PC-3 (cell line): Measurements from ENCODE around the gene TMC7. TPM values are rescaled to one million over a fixed set of nuclear protein-coding genes. Genes with fewer than 3 reads are reported as not detected.

Experiments
- ATAC-seq: fragments of 200-7000 bp; cut with Tn5 transposase; 2 replicates; pipeline ENCODE4 v1.9.1; 2020; ENCODE audit warnings: mild to moderate bottlenecking, moderate library complexity
- BruUV-seq: library from RNA; stranded (reverse); fragments of 400-500 nt; replicated peaks from 2 replicates; lab custom pipeline; 2021; lab: Mats Ljungman, UMichigan
- CTCF ChIA-PET: fragments of 300-600 bp; sonication (Branson Sonifier 250); formaldehyde crosslinking; loops from one replicate; lab custom pipeline; 2022; ENCODE audit warnings: antibody characterized with exemption; lab: Charles Lee
- POLR2A ChIA-PET: fragments of 300-600 bp; sonication (Branson Sonifier 250); formaldehyde crosslinking; loops from one replicate; lab custom pipeline; 2022; ENCODE audit warnings: antibody characterized with exemption; ENCODE audit not compliant: unreplicated experiment; lab: Charles Lee
- DNase-seq: peaks from one replicate; pipeline ENCODE4 v3.0.0-alpha.2; 2015
- H2AFZ ChIP-seq: fragments of 300-600 bp; sonication (generic); 2 replicates; pipeline ENCODE4 v1.6.0; 2016; ENCODE audit warnings: antibody characterized with exemption, low read length
- H3F3A ChIP-seq: fragments of 300-600 bp; sonication (generic); one replicate; pipeline ENCODE4 v1.6.0; 2017; ENCODE audit warnings: antibody characterized with exemption, low read length, control low read depth, mild to moderate bottlenecking; ENCODE audit not compliant: unreplicated experiment
- H3K27ac ChIP-seq: fragments of 300-600 bp; sonication (generic); 2 replicates; pipeline ENCODE4 v1.5.1; 2016; ENCODE audit warnings: mild to moderate bottlenecking, low read length
- H3K27me3 ChIP-seq: fragments of 300-600 bp; sonication (generic); 2 replicates; pipeline ENCODE4 v1.6.1; 2016; ENCODE audit warnings: low read length, mixed read lengths
- H3K36me3 ChIP-seq: fragments of 300-600 bp; sonication (generic); 2 replicates; pipeline ENCODE4 v1.6.1; 2016; ENCODE audit warnings: low read depth, mixed run types, low read length, mixed read lengths
- H3K4me1 ChIP-seq: fragments of 300-600 bp; sonication (generic); 2 replicates; pipeline ENCODE4 v1.5.1; 2016; ENCODE audit warnings: low read length; ENCODE audit not compliant: insufficient read depth
- H3K4me2 ChIP-seq: fragments of 300-600 bp; sonication (generic); 2 replicates; pipeline ENCODE4 v1.6.0; 2016; ENCODE audit warnings: low read length
- H3K4me3 ChIP-seq: fragments of 300-600 bp; sonication (generic); 2 replicates; pipeline ENCODE4 v1.5.1; 2016; ENCODE audit warnings: mild to moderate bottlenecking, low read length, mixed read lengths
- H3K79me2 ChIP-seq: fragments of 300-600 bp; sonication (generic); 2 replicates; pipeline ENCODE4 v1.6.1; 2017; ENCODE audit warnings: low read length, mixed read lengths
- H3K9ac ChIP-seq: fragments of 300-600 bp; sonication (generic); 2 replicates; pipeline ENCODE4 v1.6.0; 2016; ENCODE audit warnings: mild to moderate bottlenecking, low read length
- H3K9me2 ChIP-seq: fragments of 300-600 bp; sonication (generic); replicated peaks from 2 replicates; pipeline ENCODE4 v1.6.1; 2016; ENCODE audit warnings: mixed run types, low read length, mixed read lengths
- H3K9me3 ChIP-seq: fragments of 300-600 bp; sonication (generic); 2 replicates; pipeline ENCODE4 v1.6.1; 2016; ENCODE audit warnings: low read length, mixed read lengths
- H4K20me1 ChIP-seq: fragments of 300-600 bp; sonication (generic); 2 replicates; pipeline ENCODE4 v1.6.1; 2016; ENCODE audit warnings: low read length, mixed read lengths
- EZH2 ChIP-seq: fragments of 300-600 bp; sonication (generic); IDR thresholded peaks from one replicate; pipeline ENCODE4 v1.6.1; 2017; ENCODE audit warnings: antibody characterized with exemption, mild to moderate bottlenecking, low read length; ENCODE audit not compliant: unreplicated experiment
- EZH2phosphoT487 ChIP-seq: fragments of 300-600 bp; sonication (generic); IDR thresholded peaks from 2 replicates; pipeline ENCODE4 v1.6.1; 2018; ENCODE audit warnings: mild to moderate bottlenecking, antibody characterized with exemption, low read length, borderline replicate concordance
- intact Hi-C: fragments of 100-400 bp; cut with micrococcal nuclease; formaldehyde crosslinking; loops from 2 replicates; pipeline ENCODE4 v1.9.0; 2023
- total RNA-seq: library from RNA; depleted of rRNA; stranded (reverse); fragments of >200 nt; gene quantifications from 2 replicates; pipeline ENCODE4 v1.2.3, GENCODE V29; 2014
- TF ChIP-seq, protein P1 (sequence below): fragments of 300-600 bp; sonication (generic); conservative IDR thresholded peaks from 2 replicates; pipeline ENCODE4 v1.5.1; 2017; ENCODE audit warnings: antibody characterized with exemption, low read depth, mild to moderate bottlenecking, low read length

Gene TMC7
- total RNA-seq, 1 experiment from 2014 or later, result 5.3 TPM

DNA sequence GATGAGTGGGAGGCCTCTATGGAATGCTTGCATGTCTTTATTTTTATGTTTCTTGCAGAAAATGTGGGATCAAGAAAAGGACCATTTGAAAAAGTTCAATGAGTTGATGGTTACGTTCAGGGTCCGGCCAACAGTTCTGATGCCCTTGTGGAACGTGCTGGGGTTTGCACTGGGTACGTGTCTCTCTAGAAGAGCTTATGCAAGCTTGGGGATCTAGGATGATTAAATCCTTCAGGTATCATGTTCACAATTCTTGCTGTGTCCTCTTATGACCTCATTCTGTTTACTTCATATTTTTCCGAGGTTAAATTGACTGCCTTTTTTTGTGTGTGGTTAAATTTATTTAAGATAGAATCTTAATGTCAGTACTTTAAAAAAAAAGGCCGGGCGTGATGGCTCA lies 90.1 kb downstream of the TMC7 start:
- Histone ChIP-seq H3K9ac (no peak overlapping the region), H3K27ac (no peak overlapping the region), H3K79me2 (0 out of 2 replicates have a peak, but pooled peaks cover 4% of the 10 kb centered on the region), H3K9me2 (no peaks in the 10 kb centered on the region), H3K4me2 (no peak overlapping the region), H3K9me3 (no peaks in the 10 kb centered on the region), H3K36me3 (no peaks in the 10 kb centered on the region), H3K4me3 (no peak overlapping the region), H3F3A (no peaks in the 10 kb centered on the region), H2AFZ (no peak overlapping the region), H4K20me1 (no peaks in the 10 kb centered on the region), H3K4me1 (peaks cover 2% of the 10 kb centered on the region; the same call in 1 of the 2 replicates), H3K27me3 (no peaks in the 10 kb centered on the region)
- BruUV-seq, result no TSS peak
- intact Hi-C loops, result no loop called here
- ChIA-PET CTCF (interaction anchor here (0.5 kb wide), 1 partner anchor 57 kb away, joined by 3 read pairs; no protein-coding TSS in a partner anchor), POLR2A (no interaction called here)
- no peak for DNase-seq
- no peak for ATAC-seq
- TF ChIP-seq EZH2phosphoT487, result no peak
- TF ChIP-seq, protein P1, sequence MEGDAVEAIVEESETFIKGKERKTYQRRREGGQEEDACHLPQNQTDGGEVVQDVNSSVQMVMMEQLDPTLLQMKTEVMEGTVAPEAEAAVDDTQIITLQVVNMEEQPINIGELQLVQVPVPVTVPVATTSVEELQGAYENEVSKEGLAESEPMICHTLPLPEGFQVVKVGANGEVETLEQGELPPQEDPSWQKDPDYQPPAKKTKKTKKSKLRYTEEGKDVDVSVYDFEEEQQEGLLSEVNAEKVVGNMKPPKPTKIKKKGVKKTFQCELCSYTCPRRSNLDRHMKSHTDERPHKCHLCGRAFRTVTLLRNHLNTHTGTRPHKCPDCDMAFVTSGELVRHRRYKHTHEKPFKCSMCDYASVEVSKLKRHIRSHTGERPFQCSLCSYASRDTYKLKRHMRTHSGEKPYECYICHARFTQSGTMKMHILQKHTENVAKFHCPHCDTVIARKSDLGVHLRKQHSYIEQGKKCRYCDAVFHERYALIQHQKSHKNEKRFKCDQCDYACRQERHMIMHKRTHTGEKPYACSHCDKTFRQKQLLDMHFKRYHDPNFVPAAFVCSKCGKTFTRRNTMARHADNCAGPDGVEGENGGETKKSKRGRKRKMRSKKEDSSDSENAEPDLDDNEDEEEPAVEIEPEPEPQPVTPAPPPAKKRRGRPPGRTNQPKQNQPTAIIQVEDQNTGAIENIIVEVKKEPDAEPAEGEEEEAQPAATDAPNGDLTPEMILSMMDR, result no peak
- TF ChIP-seq EZH2, result no peak

GRCh38 chr16:19075511-19075910 lies 91.8 kb downstream of the TMC7 start:
- ATAC-seq (no peak), DNase-seq (no peak)
- no peaks in the 10 kb centered on the region for H3K36me3 ChIP-seq
- no peak overlapping the region for H3K9ac ChIP-seq
- no peaks in the 10 kb centered on the region for H3K27me3 ChIP-seq
- no TSS peak for BruUV-seq
- no peaks in the 10 kb centered on the region for H4K20me1 ChIP-seq
- H2AFZ ChIP-seq, result no peak overlapping the region
- CTCF ChIA-PET, result no interaction called here
- H3K9me3 ChIP-seq, result no peaks in the 10 kb centered on the region
- POLR2A ChIA-PET, result no interaction called here
- no peaks in the 10 kb centered on the region for H3F3A ChIP-seq
- no peaks in the 10 kb centered on the region for H3K9me2 ChIP-seq
- H3K79me2 ChIP-seq, result no peaks in the 10 kb centered on the region
- no peak overlapping the region for H3K4me2 ChIP-seq
- no peak overlapping the region for H3K4me3 ChIP-seq
- no peaks in the 10 kb centered on the region for H3K4me1 ChIP-seq
- no peak overlapping the region for H3K27ac ChIP-seq
- no peak for TF ChIP-seq EZH2phosphoT487
- TF ChIP-seq, protein P1, result no peak
- TF ChIP-seq EZH2, result no peak
- intact Hi-C loops, result no loop called here

GRCh38 chr16:19077879-19078278 lies 94.1 kb downstream of the TMC7 start:
- Histone ChIP-seq H3F3A (no peaks in the 10 kb centered on the region), H3K9ac (no peak overlapping the region), H4K20me1 (no peaks in the 10 kb centered on the region), H3K9me3 (no peaks in the 10 kb centered on the region), H3K27me3 (no peaks in the 10 kb centered on the region), H3K36me3 (no peaks in the 10 kb centered on the region), H3K4me3 (no peak overlapping the region), H2AFZ (no peak overlapping the region), H3K27ac (no peak overlapping the region), H3K79me2 (no peaks in the 10 kb centered on the region), H3K4me2 (no peak overlapping the region), H3K4me1 (no peaks in the 10 kb centered on the region), H3K9me2 (no peaks in the 10 kb centered on the region)
- intact Hi-C loops, result no loop called here
- TF ChIP-seq, protein P1, result no peak
- TF ChIP-seq EZH2phosphoT487 (no peak), EZH2 (no peak)
- no TSS peak for BruUV-seq
- DNase-seq, result no peak
- no peak for ATAC-seq
- ChIA-PET CTCF (no interaction called here), POLR2A (no interaction called here)
